Liver (tissue), 9 donors: ENCODE data around the gene ZDHHC22. TPM values are rescaled to one million over a fixed set of nuclear protein-coding genes. Genes with fewer than 3 reads are reported as not detected.

Source experiments
- DNase-seq: peaks from one replicate; pipeline ENCODE4 v3.0.0-alpha.2; 2017; ENCODE audit warnings: low spot score
- H3K27ac ChIP-seq, 2 donors: one replicate each; pipeline ENCODE4 v1.7.0; 2013; ENCODE audit warnings: inconsistent platforms in 2 of 2, low read length in 2 of 2, control low read depth in 1 of 2, low read depth in 1 of 2, mild to moderate bottlenecking in 1 of 2
- H3K27me3 ChIP-seq, 4 donors: one replicate each; pipeline versions ENCODE4 v1.6.1 to v1.7.0; 2013; ENCODE audit warnings: low read length in 3 of 4, inconsistent platforms in 1 of 4, mild to moderate bottlenecking in 1 of 4, moderate library complexity in 1 of 4; ENCODE audit not compliant: control insufficient read depth in 4 of 4, insufficient read depth in 4 of 4
- H3K36me3 ChIP-seq, 4 donors: one replicate each; pipeline versions ENCODE4 v1.6.1 to v1.7.0; 2013; ENCODE audit warnings: low read length in 3 of 4, mild to moderate bottlenecking in 3 of 4, low read depth in 1 of 4, moderate library complexity in 1 of 4; ENCODE audit not compliant: control insufficient read depth in 4 of 4, insufficient read depth in 3 of 4
- H3K4me1 ChIP-seq, 4 donors: one replicate each; pipeline versions ENCODE4 v1.6.1 to v1.7.0; 2013; ENCODE audit warnings: low read length in 3 of 4, mild to moderate bottlenecking in 3 of 4, moderate library complexity in 1 of 4; ENCODE audit not compliant: control insufficient read depth in 4 of 4, insufficient read depth in 4 of 4
- H3K4me3 ChIP-seq, 3 donors: one replicate each; pipeline versions ENCODE4 v1.6.1 to v1.7.0; 2013; ENCODE audit warnings: low read length in 3 of 3, control low read depth in 1 of 3, low read depth in 1 of 3, mild to moderate bottlenecking in 1 of 3
- H3K9ac ChIP-seq, 2 donors: one replicate each; pipeline ENCODE4 v1.7.0; 2013; ENCODE audit warnings: low read length in 2 of 2, mild to moderate bottlenecking in 2 of 2, moderate library complexity in 2 of 2, control low read depth in 1 of 2, low read depth in 1 of 2
- H3K9me3 ChIP-seq, 4 donors: one replicate each; pipeline versions ENCODE4 v1.6.1 to v1.7.0; 2013; ENCODE audit warnings: low read length in 3 of 4; ENCODE audit not compliant: control insufficient read depth in 4 of 4
- ATF3 ChIP-seq: IDR thresholded peaks from 2 replicates; pipeline ENCODE4 v1.6.1; 2016; ENCODE audit warnings: antibody characterized with exemption
- CTCF ChIP-seq: fragments of 150-350 bp; IDR thresholded peaks from 2 replicates; pipeline ENCODE4 v1.5.1; 2017; ENCODE audit warnings: improper control_type of control experiment, low read depth, low read length; ENCODE audit not compliant: missing input control
- EGR1 ChIP-seq, 2 donors: IDR thresholded peaks; 2 replicates each; pipeline ENCODE4 v1.6.1; 2016 to 2018; ENCODE audit warnings: antibody characterized with exemption in 2 of 2, low read depth in 2 of 2
- FOXA1 ChIP-seq: IDR thresholded peaks from 2 replicates; pipeline ENCODE4 v1.6.1; 2016; ENCODE audit warnings: antibody characterized with exemption
- FOXA2 ChIP-seq: IDR thresholded peaks from 2 replicates; pipeline ENCODE4 v1.6.1; 2016; ENCODE audit warnings: antibody characterized with exemption
- GABPA ChIP-seq, 2 donors: IDR thresholded peaks in 1 of 2; conservative IDR thresholded peaks in 1 of 2; 2 replicates each; pipeline ENCODE4 v1.6.1; 2016; ENCODE audit warnings: antibody characterized with exemption in 2 of 2, mild to moderate bottlenecking in 1 of 2, moderate library complexity in 1 of 2
- HNF4A ChIP-seq, 2 donors: conservative IDR thresholded peaks; 2 replicates each; pipeline ENCODE4 v1.6.1; 2016; ENCODE audit warnings: antibody characterized with exemption in 2 of 2, mild to moderate bottlenecking in 2 of 2
- HNF4G ChIP-seq: IDR thresholded peaks from 2 replicates; pipeline ENCODE4 v1.6.1; 2016; ENCODE audit warnings: antibody characterized with exemption
- JUND ChIP-seq, 2 donors: IDR thresholded peaks; 2 replicates each; pipeline ENCODE4 v1.6.1; 2016; ENCODE audit warnings: antibody characterized with exemption in 2 of 2
- MAX ChIP-seq: IDR thresholded peaks from 2 replicates; pipeline ENCODE4 v1.6.1; 2016; ENCODE audit warnings: antibody characterized with exemption
- NR2F2 ChIP-seq: IDR thresholded peaks from 2 replicates; pipeline ENCODE4 v1.6.1; 2016; ENCODE audit warnings: antibody characterized with exemption
- RAD21 ChIP-seq, 2 donors: IDR thresholded peaks; 2 replicates each; pipeline ENCODE4 v1.6.1; 2016; ENCODE audit warnings: antibody characterized with exemption in 2 of 2, mild to moderate bottlenecking in 2 of 2
- REST ChIP-seq: IDR thresholded peaks from 2 replicates; pipeline ENCODE4 v1.6.1; 2016; ENCODE audit warnings: antibody characterized with exemption, mild to moderate bottlenecking
- RXRA ChIP-seq, 2 donors: IDR thresholded peaks; 2 replicates each; pipeline ENCODE4 v1.6.1; 2017 to 2018; ENCODE audit warnings: antibody characterized with exemption in 2 of 2, mild to moderate bottlenecking in 1 of 2
- SP1 ChIP-seq: IDR thresholded peaks from 2 replicates; pipeline ENCODE4 v1.6.1; 2018; ENCODE audit warnings: antibody characterized with exemption, mild to moderate bottlenecking
- TAF1 ChIP-seq: conservative IDR thresholded peaks from 2 replicates; pipeline ENCODE4 v1.6.1; 2016; ENCODE audit warnings: antibody characterized with exemption, mild to moderate bottlenecking
- YY1 ChIP-seq: IDR thresholded peaks from 2 replicates; pipeline ENCODE4 v1.6.1; 2016; ENCODE audit warnings: antibody characterized with exemption, mild to moderate bottlenecking
- ZBTB33 ChIP-seq: IDR thresholded peaks from 2 replicates; pipeline ENCODE4 v1.6.1; 2016; ENCODE audit warnings: antibody characterized with exemption
- WGBS: extraction: QIAGEN DNeasy Blood & Tissue Kit; methylation state at CpG from one replicate; pipeline ENCODE4 v1.1.7; 2013; 5-methylcytosine and 5-hydroxymethylcytosine counted together
- polyA plus RNA-seq, 2 donors: library from polyadenylated mRNA; stranded (reverse) in 1 of 2; unstranded in 1 of 2; fragments of 200-250 nt in 1 of 2; fragments of >200 nt in 1 of 2; fragmentation: Nextera tagmentation in 1 of 2; extraction: Ambion mirVana in 1 of 2; gene quantifications; one replicate each; pipeline versions ENCODE4 v1.2.1 to v1.2.3, GENCODE V29; 2013 to 2015
- total RNA-seq, 2 donors: library from RNA; depleted of rRNA; stranded (reverse); fragments of >200 nt; gene quantifications; one replicate each; pipeline ENCODE4 v1.2.3, GENCODE V29; 2014
- donor health status: healthy.
- donor health status: healthy.
- donor health status: healthy.
- donor health status: healthy.
- donor health status: healthy.

Gene ZDHHC22
- total and polyA plus RNA-seq, 4 donors = not detected

GRCh38 chr14:77091518-77091917 is 50.1 kb downstream of the ZDHHC22 start:
- H3K27ac ChIP-seq = no peak overlapping the region
- H3K9ac ChIP-seq = no peak overlapping the region
- DNase-seq = no peak
- peaks cover 0 to 9% (median 5%) of the 10 kb centered on the region in 4 donors for H3K9me3 ChIP-seq
- no peaks in the 10 kb centered on the region for H3K27me3 ChIP-seq
- TF ChIP-seq FOXA2 (no peak), SP1 (no peak), YY1 (no peak), EGR1 (IDR thresholded peaks at IDR 0.05; ENCODE audit: low read depth in 2 of 2) (no peak), GABPA (IDR thresholded peaks at IDR 0.05 in 1 of 2, conservative IDR thresholded peaks at IDR 0.05 in 1 of 2) (no peak), HNF4A (conservative IDR thresholded peaks at IDR 0.05) (no peak), CTCF (no peak), ATF3 (no peak), NR2F2 (no peak), TAF1 (no peak), ZBTB33 (no peak), REST (no peak), HNF4G (no peak), MAX (no peak), RAD21 (IDR thresholded peaks at IDR 0.05) (no peak), JUND (IDR thresholded peaks at IDR 0.05) (no peak)
- H3K36me3 ChIP-seq = no peaks in the 10 kb centered on the region
- peaks cover 0 to 5% (median 0%) of the 10 kb centered on the region in 4 donors for H3K4me1 ChIP-seq
- no peak overlapping the region for H3K4me3 ChIP-seq

- no peak overlapping the region for H3K27ac ChIP-seq
- whole genome bisulfite sequencing = 91% methylated on average over 2 of the region's 2 CpGs
- no peak overlapping the region for H3K4me3 ChIP-seq
- no peaks in the 10 kb centered on the region for H3K36me3 ChIP-seq
- no peak overlapping the region for H3K9ac ChIP-seq
- DNase-seq = no peak
- H3K4me1 ChIP-seq = peaks cover 0 to 4% (median 0%) of the 10 kb centered on the region in 4 donors
- TF ChIP-seq TAF1 (no peak), HNF4G (no peak), FOXA1 (no peak), EGR1 (IDR thresholded peaks at IDR 0.05; ENCODE audit: low read depth in 2 of 2) (no peak), JUND (IDR thresholded peaks at IDR 0.05) (no peak), ATF3 (no peak), GABPA (IDR thresholded peaks at IDR 0.05 in 1 of 2, conservative IDR thresholded peaks at IDR 0.05 in 1 of 2) (no peak), FOXA2 (no peak), YY1 (no peak), NR2F2 (no peak), ZBTB33 (no peak), HNF4A (conservative IDR thresholded peaks at IDR 0.05) (no peak), RXRA (IDR thresholded peaks at IDR 0.05) (no peak), RAD21 (IDR thresholded peaks at IDR 0.05) (no peak), CTCF (no peak), SP1 (no peak)
- no peaks in the 10 kb centered on the region for H3K27me3 ChIP-seq
- peaks cover 0 to 9% (median 5%) of the 10 kb centered on the region in 4 donors for H3K9me3 ChIP-seq
Observed at GRCh38 chr14:77088645-77089044, 52.9 kb downstream of the ZDHHC22 start.
